Stimulated activated CD4-positive, alpha-beta T cell treated with anti-CD3 and anti-CD28 coated beads, Interleukin-1b, Interleukin-23, amount 100 ng/mL, for 48 hours (primary cell): ENCODE measurements around the gene PTEN.
"Not testable (repeated sequence)": the region's sequence is repeated elsewhere in the genome, so short reads cannot be mapped to it uniquely, and the experiment has no call there.

Experiments used
- DNase-seq: peaks from one replicate; pipeline ENCODE4 v3.0.0-alpha.2; 2020

PTEN gene

GRCh38 chr10:87873656-87874055 is 10.2 kb downstream of the PTEN start:
- no peak for DNase-seq

- DNase-seq = no peak
These were observed 12.6 kb downstream of the PTEN start for GRCh38 chr10:87875929-87876571.

GRCh38 chr10:87878664-87879459 is 15.4 kb downstream of the PTEN start:
- no peak for DNase-seq

DNA sequence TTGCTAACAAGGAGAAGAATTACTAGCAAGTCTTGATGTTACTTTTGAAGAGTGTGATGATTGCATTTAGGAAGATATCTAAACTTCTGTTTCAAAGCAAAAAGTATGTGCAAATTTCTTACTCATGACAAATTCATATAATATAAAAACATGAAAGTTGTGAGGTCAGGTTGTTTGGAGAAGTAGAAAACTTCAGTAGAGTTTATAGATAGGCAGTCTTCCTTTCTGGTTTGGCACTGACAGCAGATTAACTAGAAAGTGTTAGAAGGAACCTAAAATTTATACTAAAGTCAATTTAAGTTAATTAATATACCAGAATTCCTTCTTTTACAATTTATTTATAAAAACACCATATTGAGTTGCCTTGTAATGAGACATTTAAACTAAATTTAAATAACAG is 16.9 kb downstream of the PTEN start:
- no peak for DNase-seq

GRCh38 chr10:87881373-87882059 is 18.1 kb downstream of the PTEN start:
- DNase-seq = not testable (repeated sequence)

DNA sequence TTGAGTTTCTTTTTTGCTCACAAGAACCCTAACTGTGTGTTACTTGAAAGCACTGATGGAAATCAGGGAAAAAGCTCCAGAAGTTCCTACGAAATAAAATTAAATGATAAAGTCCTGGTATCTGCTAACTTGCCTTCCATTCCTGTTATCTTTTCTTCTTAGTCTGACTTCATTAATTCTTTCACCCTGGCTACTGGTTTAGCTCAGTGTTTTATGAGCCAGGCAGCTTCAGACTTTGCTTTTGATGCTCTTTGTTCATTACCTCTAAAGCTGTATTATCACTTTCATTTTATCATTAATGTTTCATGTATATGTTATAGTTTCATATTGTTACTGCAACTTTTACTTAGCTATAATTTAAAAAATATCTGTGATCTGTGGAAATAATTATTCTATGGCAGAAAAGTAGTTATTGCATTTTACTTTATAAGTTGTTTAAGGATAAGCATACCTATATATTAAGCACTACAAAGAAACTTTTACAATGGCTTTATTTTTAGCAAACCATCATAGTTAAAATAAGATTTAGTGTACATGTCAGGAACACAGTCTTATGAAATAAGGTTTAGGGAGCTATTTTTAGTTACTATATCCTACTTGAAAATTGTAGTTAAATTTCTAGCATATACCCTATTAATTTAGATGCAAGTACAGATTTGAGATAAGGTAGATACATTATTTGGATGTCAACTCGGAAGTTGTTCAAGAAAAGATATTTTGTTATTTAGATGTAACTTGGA is 19.3 kb downstream of the PTEN start:
- no peak for DNase-seq

GRCh38 chr10:87886635-87887034 is 23.2 kb downstream of the PTEN start:
- no peak for DNase-seq

- no peak for DNase-seq
These were observed 23.7 kb downstream of the PTEN start for GRCh38 chr10:87887146-87887545.

- no peak for DNase-seq
These were observed 24.3 kb downstream of the PTEN start for GRCh38 chr10:87887548-87888289.

GRCh38 chr10:87895430-87895829 is 32.0 kb downstream of the PTEN start:
- DNase-seq = no peak

DNA sequence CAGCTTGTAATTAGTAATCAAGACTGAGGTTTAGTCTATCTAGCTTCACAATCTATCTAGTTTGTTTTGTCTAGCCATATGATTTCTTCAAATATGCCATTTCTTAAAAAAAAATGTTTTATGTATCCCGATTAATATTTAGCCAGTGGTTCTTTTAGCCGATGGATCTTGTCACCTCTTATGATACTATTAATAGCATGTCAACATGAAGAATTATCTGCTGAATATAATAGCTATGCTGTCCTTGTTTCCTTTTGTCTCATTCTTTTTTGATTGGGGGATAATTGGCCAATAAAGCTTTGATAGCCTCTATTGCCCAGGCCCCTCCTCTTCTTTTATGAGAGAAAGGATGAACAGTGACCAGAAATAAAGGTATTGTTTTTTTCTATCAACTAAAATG is 32.8 kb downstream of the PTEN start:
- DNase-seq = no peak

DNA sequence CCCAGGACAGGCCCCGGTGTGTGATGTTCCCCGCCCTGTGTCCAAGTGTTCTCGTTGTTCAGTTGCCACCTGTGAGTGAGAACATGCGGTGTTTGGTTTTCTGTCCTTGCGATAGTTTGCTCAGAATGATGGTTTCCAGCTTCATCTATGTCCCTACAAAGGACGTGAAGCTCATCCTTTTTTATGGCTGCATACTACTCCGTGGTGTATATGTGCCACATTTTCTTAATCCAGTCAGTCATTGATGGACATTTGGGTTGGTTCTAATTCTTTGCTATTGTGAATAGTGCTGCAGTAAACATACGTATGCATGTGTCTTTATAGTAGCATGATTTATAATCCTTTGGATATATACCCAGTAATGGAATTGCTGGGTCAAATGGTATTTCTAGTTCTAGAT is 34.5 kb downstream of the PTEN start:
- not testable (repeated sequence) for DNase-seq

DNA sequence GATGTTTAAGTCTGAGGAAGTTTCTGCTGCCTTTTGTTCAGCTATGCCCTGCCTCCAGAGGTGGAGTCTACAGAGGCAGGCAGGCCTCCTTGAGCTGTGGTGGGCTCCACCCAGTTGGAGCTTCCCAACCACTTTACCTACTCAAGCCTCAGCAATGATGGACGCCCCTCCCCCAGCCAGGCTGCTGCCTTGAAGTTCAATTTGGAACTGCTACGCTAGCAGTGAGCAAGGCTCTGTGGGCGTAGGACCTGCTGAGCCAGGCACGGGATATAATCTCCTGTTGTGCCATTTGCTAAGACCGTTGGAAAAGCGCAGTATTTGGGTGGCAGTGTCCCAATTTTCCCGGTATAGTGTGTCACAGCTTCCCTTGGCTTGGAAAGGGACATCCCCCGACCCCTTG is 40.0 kb downstream of the PTEN start:
- not testable (repeated sequence) for DNase-seq

DNA sequence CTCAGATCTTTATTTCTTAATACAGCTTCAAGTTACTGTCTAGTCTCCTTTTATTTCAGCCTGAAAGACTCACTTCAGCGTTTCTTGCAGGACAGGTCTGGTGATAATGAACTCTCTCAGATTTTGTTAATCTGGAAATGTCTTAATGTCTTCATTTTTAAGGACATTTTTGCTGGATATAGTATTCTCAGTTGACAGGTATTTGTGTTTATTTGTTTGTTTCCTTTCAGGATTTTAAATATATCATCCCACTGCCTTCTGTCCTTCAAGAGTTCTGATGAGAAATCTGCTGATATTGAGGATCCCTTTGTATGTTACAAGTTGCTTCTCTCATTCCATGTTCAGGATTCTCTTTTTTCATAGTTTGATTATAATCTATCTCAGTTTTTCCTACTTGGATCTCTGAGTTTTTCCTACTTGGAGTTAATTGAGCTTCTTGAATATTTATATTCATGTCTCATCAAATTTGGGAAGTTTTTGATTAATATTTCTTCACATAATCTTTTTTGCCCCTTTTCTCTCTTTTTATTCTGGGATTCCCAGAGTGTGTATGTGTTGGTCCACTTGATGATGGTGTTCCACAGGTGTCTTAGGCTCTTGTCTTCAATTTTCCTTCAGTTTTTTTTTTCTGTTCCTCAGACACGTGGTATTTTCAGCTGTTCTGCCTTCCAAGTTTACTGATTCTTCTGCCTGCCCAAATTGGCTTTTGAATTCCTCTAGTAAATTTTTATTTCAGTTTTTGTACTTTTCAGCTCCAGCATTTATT is 49.9 kb downstream of the PTEN start:
- DNase-seq = no peak

GRCh38 chr10:87915406-87915805 is 52.0 kb downstream of the PTEN start:
- no peak for DNase-seq

- no peak for DNase-seq
These were observed 52.6 kb downstream of the PTEN start for GRCh38 chr10:87915989-87916388.

DNA sequence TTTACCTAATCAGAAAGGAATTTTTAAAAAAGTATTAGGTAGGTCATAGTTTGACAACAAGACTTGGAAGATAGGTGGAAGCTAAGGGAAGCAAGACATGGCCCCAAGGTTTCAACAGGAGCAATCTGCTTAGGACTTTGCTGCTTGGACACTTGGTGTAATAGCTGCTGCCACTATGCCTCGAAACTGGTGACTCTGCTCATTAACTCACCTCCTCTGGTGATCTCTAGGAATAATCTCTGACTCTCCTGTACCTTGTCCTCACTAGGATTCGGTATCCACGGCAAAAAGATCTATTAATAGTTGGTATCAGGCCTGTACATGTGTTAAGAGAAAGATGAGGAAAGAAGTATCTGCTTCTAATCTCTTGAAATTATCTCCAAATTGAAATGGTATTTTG is 53.1 kb downstream of the PTEN start:
- no peak for DNase-seq

- DNase-seq = no peak
These were observed 54.9 kb downstream of the PTEN start for GRCh38 chr10:87918254-87918859.

- no peak for DNase-seq
These were observed 57.1 kb downstream of the PTEN start for GRCh38 chr10:87920538-87920937.

- DNase-seq = no peak
These were observed 58.7 kb downstream of the PTEN start for GRCh38 chr10:87921931-87922688.

- DNase-seq = no peak
These were observed 59.8 kb downstream of the PTEN start for GRCh38 chr10:87923233-87923632.
